T-helper 1 cell (primary cell): Measurements from ENCODE around the gene DGKG.

Source experiments
- DNase-seq, 5 donors: peaks; one replicate each; pipeline ENCODE4 v3.0.0-alpha.2; 2012 to 2020

Gene DGKG

DNA sequence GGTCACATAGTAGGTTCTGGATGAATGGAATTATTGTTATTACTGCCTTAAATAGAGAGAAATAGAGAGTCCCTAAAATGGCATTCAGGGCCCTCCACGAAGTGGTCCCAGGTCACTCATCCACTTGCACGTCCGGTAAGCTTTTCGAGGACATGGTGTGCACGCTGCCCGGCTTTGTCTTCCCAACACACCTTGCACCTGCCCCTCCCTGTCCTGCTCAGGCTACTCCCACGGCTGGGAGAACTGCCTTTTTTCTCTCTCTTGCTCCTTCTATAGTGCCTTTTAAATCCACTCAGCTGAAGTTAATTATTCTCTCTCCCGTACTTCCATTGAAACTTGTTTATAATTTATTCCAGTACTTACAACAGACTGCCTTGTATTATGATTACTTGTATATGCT lies 5.6 kb upstream of the DGKG start:
- no peak for DNase-seq

DNA sequence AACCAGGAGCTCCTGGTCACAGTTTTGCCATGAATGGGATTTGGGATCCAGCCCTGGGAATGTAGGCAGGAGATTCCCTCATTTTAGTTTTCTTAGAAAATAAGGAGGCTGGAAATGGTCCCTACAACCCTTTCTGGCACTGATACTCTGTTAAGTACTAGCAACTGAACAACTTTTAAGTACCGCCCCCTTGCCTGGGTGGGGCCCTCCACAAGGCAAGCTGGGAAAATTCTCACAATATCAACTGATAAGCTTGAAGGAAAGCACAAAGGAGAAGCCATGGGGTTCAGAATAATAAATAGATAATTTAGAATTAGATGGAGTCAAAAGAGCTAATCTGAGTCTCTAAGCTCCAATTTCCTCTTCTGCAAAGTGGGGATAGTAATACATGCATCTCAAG lies 4.2 kb upstream of the DGKG start:
- no peak for DNase-seq

DNA sequence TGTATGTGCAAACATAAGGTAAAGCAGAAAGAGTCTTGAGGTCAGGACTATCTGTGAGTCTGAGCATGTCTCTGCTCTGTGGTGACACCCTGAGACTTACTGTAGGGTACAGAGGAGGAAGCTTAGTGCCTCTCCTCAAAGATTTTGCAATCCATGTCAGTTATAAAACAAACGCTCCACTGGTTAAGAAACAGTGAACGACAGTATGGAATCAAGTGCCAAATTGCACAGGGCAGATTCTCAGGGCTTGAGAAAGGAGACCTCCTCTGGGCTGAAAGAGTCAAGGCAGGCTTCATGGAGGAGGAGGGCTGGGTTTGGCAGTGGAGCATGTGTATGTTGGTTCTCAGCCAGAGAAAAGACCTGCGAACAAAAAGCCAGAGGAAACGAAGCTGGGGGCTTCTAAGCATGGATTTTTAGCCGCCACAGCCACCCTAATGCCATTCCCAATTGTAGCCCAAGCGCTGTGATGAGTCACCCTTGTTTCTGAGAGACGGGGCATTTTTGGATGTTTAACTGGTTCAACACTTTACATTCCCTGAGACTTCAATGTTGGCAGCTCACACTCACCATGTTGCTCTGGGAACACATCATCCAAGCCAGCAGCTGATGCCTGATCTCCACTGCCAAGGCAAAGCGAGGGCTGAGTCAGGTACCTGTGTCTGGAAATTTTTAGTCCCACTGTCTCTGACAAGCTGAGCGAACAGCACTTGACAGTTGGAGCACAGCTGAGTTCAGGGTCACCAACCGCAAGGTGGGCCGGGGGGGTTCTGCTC lies 3.4 kb upstream of the DGKG start:
- no peak for DNase-seq

DNA sequence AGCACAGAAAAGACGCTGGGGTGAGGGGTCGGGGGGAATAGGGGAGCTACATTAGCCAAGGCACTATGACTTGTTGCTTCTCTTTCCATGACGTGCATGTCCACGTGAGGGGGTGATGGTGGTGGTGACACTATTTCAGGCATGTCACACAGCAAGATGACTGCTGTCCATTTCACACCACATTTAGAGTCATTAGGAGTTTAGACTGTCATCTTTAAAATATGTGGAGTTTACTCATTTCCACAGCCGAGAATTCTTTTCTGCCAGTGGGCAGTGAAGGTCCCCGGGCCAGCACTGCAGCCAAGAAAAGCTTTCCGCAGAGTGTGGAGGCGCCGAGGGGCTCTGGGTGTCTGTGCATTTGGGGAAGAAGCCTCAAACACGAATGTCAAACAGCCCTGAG lies 954 bp upstream of the DGKG start:
- DNase-seq = no peak

DNA sequence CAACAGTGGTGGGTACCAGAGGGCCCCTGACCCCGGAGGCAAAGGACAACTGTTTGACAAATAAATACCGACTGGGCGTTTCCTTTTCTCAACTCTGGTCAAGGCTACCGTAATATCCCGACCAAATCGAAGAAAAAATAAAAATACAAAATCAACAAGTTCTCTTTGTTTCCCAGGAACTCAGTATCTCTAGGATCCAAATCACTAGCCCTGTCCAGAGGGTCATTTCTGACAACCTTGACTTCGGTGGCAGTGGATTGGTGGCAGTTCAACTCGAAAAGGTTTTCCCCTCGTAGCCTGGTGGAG lies 456 bp upstream of the DGKG start:
- no peak for DNase-seq

DNA sequence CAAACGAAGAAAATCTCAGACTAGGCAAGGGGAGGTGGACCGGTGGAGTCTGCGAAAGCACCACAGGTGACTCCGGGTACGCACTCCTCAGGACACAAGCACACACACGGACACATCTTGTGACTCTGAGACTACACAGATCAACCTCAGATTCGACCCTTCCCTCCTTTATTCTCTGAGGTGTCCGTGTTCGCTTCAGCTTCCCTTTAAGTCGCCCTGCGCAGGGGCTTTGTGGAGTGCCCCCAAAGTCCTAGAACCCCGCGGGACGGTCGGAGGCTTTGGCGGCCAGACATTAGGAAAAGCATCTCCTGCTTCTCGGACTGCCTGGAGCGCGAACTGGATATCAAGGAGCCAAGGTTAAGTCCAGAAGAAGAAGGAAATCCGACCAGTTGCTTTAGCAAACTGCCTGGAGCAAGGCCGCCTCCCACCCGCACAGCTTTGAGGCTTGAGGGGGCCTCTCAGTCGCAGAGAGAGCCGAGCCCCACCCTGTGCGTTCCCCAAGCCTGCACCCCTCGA lies 730 bp downstream of the DGKG start:
- DNase-seq = no peak

DNA sequence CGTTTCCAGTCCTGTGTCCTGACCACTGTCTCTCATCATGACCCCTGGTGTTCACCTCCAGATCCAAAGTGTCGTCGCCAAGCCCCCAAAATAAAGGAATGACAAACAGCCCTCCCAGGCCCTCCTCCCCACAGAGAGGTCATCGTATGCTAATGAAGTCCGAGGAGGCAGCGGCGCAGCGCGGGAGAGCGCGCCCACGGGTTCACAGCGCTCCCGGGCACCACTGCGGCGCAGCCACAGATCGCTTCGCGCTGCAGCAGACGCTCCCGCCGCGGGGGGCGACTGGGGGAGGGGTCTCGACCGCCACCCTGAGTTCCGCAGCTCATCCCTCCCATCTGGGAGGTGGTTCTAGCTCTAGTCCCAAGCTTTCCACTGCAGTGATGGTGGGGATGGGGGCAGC lies 1.3 kb downstream of the DGKG start:
- DNase-seq = no peak

DNA sequence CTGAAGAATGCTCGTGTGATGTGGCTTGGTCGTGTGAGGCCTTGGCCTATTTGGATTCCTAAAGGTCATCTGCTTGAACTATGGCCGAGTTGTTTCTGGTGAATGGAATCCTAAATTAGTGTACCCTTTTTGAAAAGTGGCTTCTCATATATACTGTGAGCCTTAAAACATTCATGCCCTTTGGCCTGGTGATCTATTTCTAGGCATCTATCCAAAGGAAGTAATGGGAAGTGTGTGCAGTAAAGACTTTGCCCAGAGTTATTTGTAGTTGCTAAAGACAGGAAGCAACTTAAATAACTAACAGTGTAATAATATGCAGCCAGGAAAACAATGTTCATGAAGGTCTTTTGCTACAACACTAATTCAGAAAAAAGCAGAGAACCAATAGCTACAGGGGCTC lies 3.0 kb downstream of the DGKG start:
- DNase-seq = no peak

DNA sequence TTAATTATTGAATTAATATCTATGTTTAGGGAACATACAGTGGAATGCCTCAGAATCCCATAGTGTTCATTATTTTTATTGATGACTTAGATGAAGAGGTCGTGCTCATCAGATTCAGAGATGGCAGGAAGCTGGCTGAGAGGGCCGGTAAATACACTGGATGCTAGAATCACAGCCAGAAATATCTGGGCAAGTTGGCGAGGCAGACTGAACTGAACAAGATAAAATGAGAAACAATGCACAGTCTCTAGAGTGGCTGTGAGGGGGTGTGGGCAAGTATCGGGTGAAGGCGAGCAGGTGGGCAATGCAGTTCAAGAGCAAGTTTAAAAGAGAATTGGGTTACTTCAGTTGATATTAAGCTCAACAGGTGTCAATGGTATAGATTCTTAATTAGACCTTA lies 5.9 kb downstream of the DGKG start:
- no peak for DNase-seq

DNA sequence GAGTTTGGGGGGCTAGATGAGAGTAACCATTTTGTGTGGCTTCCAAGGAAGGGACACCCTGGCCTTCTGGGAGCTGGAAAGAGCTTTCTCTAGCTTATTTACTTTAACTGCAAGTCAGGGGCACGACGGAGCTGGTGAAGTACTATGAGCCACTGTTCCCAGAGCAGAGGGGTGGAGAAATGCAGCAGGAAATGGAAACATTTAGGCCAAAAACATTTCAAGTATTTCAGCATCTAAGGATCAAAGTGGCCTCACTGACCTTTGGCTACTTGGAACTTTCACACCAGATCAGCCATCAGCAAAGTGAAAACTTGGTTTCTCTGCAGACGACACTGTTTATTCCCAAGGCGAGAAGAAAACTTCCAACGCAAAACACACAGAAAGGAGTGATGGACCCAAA lies 7.9 kb downstream of the DGKG start:
- no peak for DNase-seq

DNA sequence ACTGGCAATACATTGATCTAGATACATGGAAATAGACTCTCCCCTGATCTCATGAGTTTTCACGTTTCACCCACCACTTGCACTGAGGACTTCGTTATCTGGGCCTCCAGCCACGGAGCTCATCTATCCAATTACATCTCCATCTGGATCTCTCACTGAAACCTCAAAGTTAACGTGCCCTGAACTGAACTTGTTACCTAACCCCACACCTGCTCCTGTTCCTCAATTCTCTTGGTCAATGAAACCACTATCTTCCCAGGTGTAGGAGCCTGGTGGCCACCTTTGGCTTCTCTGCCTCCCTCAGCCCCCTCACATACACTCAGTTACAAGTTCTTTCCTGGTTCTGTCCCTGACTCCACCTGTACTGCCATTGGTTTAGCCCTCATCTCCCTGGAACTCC lies 9.7 kb downstream of the DGKG start:
- no peak for DNase-seq

DNA sequence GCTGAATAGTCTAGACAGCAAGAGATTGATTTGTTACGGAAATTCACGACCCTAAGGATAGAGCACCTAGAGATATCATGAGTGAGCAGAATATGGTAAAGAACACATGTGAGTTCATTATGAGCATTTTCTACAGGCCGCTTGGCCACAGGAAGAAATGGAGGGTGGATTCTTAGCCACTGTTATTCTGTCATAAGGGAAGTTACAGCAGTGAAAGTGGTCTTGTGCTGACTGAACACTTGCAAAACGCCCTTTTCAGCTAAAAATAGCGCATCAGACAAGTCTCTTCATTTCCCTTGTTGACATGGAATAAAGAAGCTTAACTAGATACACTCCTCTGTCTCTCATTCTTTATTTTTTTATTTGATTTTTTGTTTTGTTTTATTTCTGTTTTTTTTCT lies 19.8 kb downstream of the DGKG start:
- no peak for DNase-seq

DNA sequence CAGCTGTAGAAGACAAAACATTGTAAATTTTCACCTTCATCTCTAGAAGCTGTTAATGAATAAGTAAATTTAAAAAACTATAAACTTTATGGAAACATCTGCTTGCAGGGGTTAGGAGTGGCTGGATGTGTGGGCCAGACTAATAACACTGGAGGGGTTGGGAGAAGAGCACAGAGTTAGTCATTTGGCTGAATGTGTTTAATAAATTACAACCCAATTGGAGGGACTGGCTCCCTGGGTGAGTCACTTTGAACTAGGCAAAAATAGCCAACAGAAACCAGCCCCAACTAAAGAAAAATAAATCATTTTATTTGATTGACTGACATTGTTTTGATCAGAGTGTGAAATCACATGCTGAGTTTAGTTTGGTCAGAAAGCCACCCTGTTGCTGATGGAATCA lies 21.8 kb downstream of the DGKG start:
- DNase-seq = no peak

DNA sequence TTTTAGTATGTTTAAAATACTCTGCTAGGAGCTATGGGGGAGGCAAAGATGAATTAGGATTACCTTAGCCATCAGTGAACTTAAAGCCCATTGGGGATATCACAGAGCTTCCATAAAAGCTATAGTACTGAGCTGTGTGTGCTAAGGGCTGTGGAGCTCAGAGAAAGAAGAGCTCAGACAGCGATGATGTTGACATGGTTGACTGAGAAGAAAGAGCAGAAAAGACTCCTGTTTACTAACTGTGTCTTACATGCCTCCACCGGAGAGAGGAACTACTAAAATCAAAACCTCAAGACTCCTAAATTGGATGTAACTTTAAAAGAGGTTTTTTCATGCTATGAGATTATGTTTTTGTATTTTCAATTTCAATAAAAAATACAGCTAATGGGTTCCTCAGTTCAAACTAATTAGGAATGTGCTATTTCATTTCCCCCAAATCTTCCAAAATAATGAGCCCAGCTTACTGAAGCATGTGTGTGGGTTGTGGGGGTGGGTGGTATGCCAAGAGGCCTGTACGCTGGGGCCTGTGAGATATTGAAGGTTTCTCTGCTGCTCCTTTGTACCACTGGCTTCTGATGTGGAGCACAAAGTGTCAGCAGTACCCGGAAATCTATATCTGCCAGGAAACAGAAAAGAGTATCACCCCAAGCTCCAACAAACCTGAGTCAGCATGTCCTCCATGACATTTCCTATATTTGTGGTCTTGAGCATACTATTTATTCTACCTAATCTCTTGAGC lies 22.7 kb downstream of the DGKG start:
- no peak for DNase-seq

DNA sequence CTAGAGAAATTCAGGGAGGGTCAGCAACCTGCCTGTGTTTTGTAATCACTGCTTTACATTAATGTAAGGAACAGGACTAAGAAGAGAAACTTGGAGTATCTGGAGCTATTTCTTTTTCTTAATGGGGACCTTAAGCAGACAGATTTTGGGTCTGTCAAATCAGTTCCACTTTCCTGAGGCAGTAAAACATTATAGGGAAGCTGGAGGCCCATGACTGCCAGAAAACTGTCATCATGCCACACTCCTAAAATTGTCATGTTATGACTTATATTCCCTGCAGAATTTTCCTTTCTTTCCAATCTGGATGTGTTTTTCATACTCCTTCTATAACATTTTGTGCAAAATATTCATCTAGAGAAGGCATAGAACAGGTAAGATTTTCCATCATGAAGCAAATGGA lies 28.8 kb downstream of the DGKG start:
- no peak for DNase-seq

DNA sequence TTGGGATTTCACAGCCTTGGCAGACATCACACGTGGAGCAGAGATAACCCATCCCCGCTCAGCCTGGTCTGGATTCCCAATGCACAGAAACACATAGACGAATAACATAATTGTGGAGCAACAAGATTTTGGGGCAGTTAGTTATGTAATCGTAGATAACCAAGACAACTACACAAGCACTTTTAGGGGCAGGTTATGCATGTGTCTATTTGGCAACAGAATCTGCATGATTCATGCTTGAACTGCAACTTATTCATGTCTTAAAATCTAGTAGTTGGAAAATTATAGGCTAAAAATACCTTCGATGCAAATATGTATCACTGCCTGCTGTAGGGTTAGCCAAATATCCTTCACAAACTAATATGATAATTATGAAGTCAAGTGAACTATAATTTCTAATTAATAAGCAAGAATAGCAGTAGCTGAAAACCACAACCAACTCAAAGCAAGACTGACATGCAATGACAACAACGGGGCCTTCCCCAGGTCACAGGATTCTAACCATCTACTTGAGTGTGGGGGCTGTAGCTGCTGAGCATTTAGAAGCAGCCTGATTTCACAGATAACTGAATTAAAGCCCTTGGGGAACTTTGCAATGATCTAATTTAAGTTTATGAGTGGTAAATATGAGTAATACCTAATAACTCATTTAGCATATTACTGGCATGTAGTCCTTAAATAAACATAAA lies 31.1 kb downstream of the DGKG start:
- no peak for DNase-seq

DNA sequence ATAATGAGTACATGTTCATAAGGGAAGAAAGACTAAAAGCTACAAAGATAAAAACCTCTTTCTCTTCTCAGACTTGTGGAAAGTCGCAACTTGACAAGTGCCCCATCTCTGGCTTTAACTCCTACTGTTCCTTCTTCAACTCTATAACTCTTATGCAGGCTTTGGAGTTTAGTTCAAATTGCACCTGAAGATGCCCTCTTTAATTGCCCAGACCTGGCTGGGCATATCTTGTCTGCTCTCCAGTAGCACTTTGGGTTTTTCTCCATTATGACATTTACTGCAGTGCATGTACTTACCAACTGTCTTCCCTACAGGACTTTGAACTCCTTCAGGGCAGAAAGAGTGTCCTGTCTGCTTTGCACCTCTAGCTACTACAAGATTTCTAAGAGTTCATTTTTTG lies 32.4 kb downstream of the DGKG start:
- no peak for DNase-seq

DNA sequence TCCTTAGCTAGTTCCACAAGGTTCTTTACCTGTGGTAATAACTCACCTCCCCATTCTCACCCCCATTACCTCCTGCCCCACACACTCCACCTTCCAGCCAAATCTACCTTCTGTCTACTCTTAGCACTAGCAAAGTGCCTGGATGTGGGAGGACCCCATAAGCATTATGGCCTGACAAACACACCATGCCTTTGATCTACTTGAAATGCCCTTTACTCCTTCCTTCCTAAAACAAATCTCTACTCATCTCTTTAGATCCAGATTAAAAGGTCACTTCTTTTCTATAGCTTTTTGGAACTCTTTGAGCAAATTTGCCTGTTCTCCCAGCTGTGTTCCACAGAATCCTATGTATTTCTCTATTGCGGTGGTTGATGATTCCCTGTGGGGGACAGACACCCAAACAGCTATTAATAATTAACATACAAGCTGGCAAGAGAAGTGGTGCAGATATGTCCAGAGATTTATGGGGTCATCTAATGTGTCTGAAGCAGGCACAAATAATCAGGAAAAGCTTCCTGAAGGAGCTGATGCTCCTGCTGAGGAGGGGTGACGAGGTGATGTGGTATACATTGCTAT lies 34.0 kb downstream of the DGKG start:
- no peak for DNase-seq

DNA sequence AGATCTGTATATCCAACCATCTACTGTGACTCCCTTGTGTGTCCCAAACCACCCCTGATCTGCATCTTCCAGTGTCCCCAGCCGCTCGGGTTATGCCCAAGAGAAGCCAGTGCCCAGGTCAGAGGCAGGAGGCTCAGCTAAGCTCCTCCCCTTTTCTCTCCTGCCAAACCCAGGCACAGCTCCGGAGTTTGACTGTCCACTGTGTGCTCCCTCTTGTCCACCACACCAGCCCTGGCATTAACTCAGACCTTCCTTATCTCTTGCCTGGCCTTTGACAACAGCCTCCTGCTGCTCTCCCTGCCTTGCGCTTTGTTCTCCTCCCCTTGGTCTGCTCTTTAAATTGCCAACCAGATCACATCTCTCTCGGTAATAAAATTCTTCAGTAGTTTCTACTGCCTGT lies 39.3 kb downstream of the DGKG start:
- DNase-seq = no peak

DNA sequence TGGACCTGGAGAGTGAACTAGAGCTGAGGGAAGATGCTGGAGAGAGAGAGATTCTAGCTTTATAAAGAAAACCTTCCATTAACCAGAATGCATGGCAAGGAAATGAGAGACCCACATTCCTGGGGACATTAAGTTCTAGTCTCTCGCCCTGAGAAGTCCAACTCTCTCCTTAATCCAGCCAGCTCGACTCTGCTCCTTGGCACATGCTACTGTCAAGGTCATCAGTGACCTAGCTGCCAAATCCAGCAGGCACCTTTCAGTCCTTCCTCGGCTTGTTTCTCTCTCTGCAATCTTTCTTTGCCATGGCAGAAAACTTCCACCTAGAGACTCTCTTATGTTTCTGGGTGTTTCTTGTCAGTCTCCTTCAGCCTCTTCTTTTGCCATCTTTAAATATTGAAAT lies 40.3 kb downstream of the DGKG start:
- DNase-seq = no peak

DNA sequence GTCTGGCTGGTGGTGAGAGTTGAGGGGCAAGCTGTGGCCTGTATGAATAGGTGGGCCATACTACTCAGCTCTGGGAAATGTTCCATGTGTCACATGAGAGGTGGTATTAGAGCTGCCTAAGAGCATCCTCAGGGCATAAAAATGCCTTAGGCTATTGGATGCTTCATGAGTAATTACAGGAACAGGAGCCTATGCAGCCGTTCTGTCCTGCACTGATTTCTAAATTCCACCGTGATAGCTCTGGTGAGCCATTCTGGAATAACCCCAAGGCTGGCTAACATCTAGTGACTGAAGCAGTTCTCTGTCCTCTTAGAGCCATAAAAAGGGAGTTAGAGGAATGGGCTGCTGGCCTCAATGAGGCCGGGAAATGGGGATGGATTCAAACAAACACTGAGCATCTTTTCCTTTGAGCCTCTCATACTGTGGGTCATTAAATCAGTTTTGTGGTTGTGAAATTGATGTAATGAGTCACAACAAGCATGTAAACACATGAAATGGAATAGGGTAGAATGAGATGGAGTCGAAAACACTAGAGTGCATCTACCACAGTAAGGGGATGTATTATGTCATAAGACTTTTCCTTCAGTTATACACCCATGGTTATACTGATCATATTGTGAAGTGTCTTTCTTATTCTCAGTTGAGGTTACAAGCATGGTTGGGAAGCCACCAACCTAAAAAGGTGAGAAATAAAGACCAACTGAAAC lies 41.0 kb downstream of the DGKG start:
- DNase-seq = no peak

DNA sequence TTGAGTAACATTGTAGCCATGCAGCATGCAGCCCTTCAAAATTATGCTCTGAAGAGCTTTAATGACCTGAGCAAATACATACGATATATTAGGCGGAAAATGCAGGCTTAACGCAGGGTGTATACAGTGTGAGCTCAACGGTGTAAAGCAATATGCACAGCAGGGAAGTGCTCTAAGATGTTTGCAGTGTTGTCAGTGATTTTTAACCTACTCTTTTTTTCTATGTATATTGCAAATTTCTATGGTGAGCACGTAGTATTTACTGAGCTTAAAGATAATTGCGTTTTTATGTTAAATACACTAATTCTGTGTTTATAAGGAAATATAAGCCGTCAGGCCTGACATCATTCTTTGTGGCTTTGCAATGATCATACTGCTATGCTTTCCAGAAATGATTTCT lies 42.1 kb downstream of the DGKG start:
- DNase-seq = no peak

DNA sequence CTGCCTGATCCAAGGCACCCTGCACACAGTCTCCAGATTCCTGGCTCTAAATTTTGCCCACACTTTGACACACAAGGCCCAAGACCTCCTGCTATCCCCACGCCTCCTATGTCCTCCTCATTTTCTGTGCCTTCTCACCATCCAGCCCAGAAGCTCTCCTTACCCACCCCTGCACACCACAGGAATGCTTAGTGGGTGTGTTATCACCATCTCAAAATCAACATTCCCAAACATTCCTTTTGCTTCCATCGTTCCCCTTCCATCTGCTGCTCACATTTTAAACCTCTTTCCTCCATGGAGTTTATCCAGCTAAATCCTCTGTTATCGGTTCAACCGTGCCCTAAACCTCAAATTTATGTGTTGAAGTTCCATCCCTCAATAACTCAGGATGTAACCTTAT lies 43.9 kb downstream of the DGKG start:
- no peak for DNase-seq
